DMS114 treated with DMSO at 0.1 percent for 48 hours (cell line): ENCODE measurements around the gene ATL1.
A peak's percentile ranks its signal among the peaks of the same experiment; 100 is the strongest.

Experiments
- DNase-seq: peaks from one replicate; lab custom pipeline; 2025; ENCODE audit not compliant: unreplicated experiment; lab: John Stamatoyannopoulos, UW

ATL1 gene

GRCh38 chr14:50559990-50560930 lies at the start of gene ATL1:
TSS of gene ATL1 (plus strand) at chr14:50560145. CDS start at chr14:50560266, 121 bp downstream.
- DNase-seq = peak; percentile 21

- no peak for DNase-seq
These were observed 49.8 kb upstream of the ATL1 start for GRCh38 chr14:50510157-50510556.

GRCh38 chr14:50512463-50512862 lies 47.5 kb upstream of the ATL1 start:
- DNase-seq = no peak

- DNase-seq = no peak
These were observed 43.9 kb upstream of the ATL1 start for GRCh38 chr14:50516091-50516490.

- no peak for DNase-seq
These were observed 38.8 kb upstream of the ATL1 start for GRCh38 chr14:50520947-50521815.

- DNase-seq = no peak
These were observed 38.0 kb upstream of the ATL1 start for GRCh38 chr14:50521912-50522341.

GRCh38 chr14:50523271-50524041 lies 36.5 kb upstream of the ATL1 start:
- DNase-seq = no peak

- no peak for DNase-seq
These were observed 35.9 kb upstream of the ATL1 start for GRCh38 chr14:50524060-50524459.

- DNase-seq = no peak
These were observed 35.0 kb upstream of the ATL1 start for GRCh38 chr14:50524731-50525515.

- DNase-seq = no peak
These were observed 31.9 kb upstream of the ATL1 start for GRCh38 chr14:50528000-50528399.

GRCh38 chr14:50529288-50530179 lies 30.4 kb upstream of the ATL1 start:
- DNase-seq = no peak

GRCh38 chr14:50530358-50530757 lies 29.6 kb upstream of the ATL1 start:
- no peak for DNase-seq

- no peak for DNase-seq
These were observed 29.1 kb upstream of the ATL1 start for GRCh38 chr14:50530794-50531365.

- no peak for DNase-seq
These were observed 28.1 kb upstream of the ATL1 start for GRCh38 chr14:50531595-50532501.

- DNase-seq = peak; percentile 73
These were observed 27.3 kb upstream of the ATL1 start, which contains the start of gene MAP4K5 for GRCh38 chr14:50532502-50533240. TSS of gene MAP4K5 (minus strand) at chr14:50532569. CDS start at chr14:50532049, 520 bp downstream.

- DNase-seq = no peak
These were observed 26.7 kb upstream of the ATL1 start for GRCh38 chr14:50533241-50533705.

GRCh38 chr14:50533806-50534205 lies 26.1 kb upstream of the ATL1 start:
- DNase-seq = no peak
